ENCODE results near the gene RPP21.
"Not testable (repeated sequence)": the region's sequence is repeated elsewhere in the genome, so short reads cannot be mapped to it uniquely, and the experiment has no call there.

The RPP21 gene

GRCh38 chr6:30360139-30360538, 15.2 kb downstream of the RPP21 start:
- no peak for TF ChIP-seq CTCF (conservative IDR thresholded peaks at IDR 0.05; ENCODE audit: control insufficient read depth, insufficient read depth, low read depth, low read length)
- H3K4me3 ChIP-seq (ENCODE audit: control insufficient read depth, low read depth, low read length) = no peak overlapping the region
- DNase-seq (ENCODE audit: low read depth) = no peak

GRCh38 chr6:30361661-30362060, 16.7 kb downstream of the RPP21 start:
- no peak for DNase-seq (ENCODE audit: low read depth)
- TF ChIP-seq CTCF (conservative IDR thresholded peaks at IDR 0.05; ENCODE audit: control insufficient read depth, insufficient read depth, low read depth, low read length) = no peak
- no peak overlapping the region for H3K4me3 ChIP-seq (ENCODE audit: control insufficient read depth, low read depth, low read length)

- DNase-seq (ENCODE audit: low read depth) = no peak
- no peak for TF ChIP-seq CTCF (conservative IDR thresholded peaks at IDR 0.05; ENCODE audit: control insufficient read depth, insufficient read depth, low read depth, low read length)
- H3K4me3 ChIP-seq (ENCODE audit: control insufficient read depth, low read depth, low read length) = no peak overlapping the region
Observed at GRCh38 chr6:30363459-30363858, 18.5 kb downstream of the RPP21 start.

- DNase-seq (ENCODE audit: low read depth) = no peak
- no peak overlapping the region for H3K4me3 ChIP-seq (ENCODE audit: control insufficient read depth, low read depth, low read length)
- TF ChIP-seq CTCF (conservative IDR thresholded peaks at IDR 0.05; ENCODE audit: control insufficient read depth, insufficient read depth, low read depth, low read length) = no peak
Observed at GRCh38 chr6:30364591-30364990, 19.6 kb downstream of the RPP21 start.

- not testable (repeated sequence) for H3K4me3 ChIP-seq (ENCODE audit: control insufficient read depth, low read depth, low read length); DNase-seq (ENCODE audit: low read depth)
Observed at GRCh38 chr6:30369280-30369679, 24.3 kb downstream of the RPP21 start.

- DNase-seq (ENCODE audit: low read depth) = peak; percentile 33
- no peak for TF ChIP-seq CTCF (conservative IDR thresholded peaks at IDR 0.05; ENCODE audit: control insufficient read depth, insufficient read depth, low read depth, low read length)
- no peak overlapping the region for H3K4me3 ChIP-seq (ENCODE audit: control insufficient read depth, low read depth, low read length)
Observed at GRCh38 chr6:30378290-30378937, 33.5 kb downstream of the RPP21 start.

GRCh38 chr6:30380464-30380863, 35.5 kb downstream of the RPP21 start:
- DNase-seq (ENCODE audit: low read depth) = no peak
- no peak for TF ChIP-seq CTCF (conservative IDR thresholded peaks at IDR 0.05; ENCODE audit: control insufficient read depth, insufficient read depth, low read depth, low read length)
- no peak overlapping the region for H3K4me3 ChIP-seq (ENCODE audit: control insufficient read depth, low read depth, low read length)

All from fibroblast of mammary gland (primary cell).